ENCODE results near the gene MYO16. TPM values are rescaled to one million over a fixed set of nuclear protein-coding genes. Genes with fewer than 3 reads are reported as not detected.

Gene MYO16
- total and polyA plus RNA-seq, 2 of the 4 experiments (the other 2 are of a cell fraction), result under 0.01 to 0.03 TPM

- in situ Hi-C loops (cut with MboI; ENCODE audit: low sequenced_read_pairs) (no loop called here), dilution Hi-C loops (cut with HindIII; ENCODE audit: low sequenced_read_pairs, unreplicated experiment) (no loop called here), intact Hi-C loops (cut with micrococcal nuclease) (no loop called here)
- no peak overlapping the region for H2BK20ac ChIP-seq (ENCODE audit: low read depth, low read length)
- no peaks in the 10 kb centered on the region for H4K20me1 ChIP-seq (ENCODE audit: insufficient read depth, low read length)
- H3K27me3 ChIP-seq (ENCODE audit: control insufficient read depth, insufficient read depth, low read length), result no peaks in the 10 kb centered on the region
- H2BK5ac ChIP-seq (ENCODE audit: low read depth, low read length, poor library complexity, severe bottlenecking), result no peak overlapping the region
- H4K5ac ChIP-seq (ENCODE audit: low read depth, low read length), result no peak overlapping the region
- no peak overlapping the region for H3K14ac ChIP-seq (replicated peaks; ENCODE audit: low read depth, low read length)
- no peak overlapping the region for H3K9ac ChIP-seq (ENCODE audit: low read depth, low read length)
- H4K8ac ChIP-seq (ENCODE audit: low read depth in 2 of 2, low read length in 2 of 2), result no peak overlapping the region
- no TSS peak for BruUV-seq (replicated peaks)
- H3K36me3 ChIP-seq (ENCODE audit: control insufficient read depth, insufficient read depth, low read length), result no peaks in the 10 kb centered on the region
- no peak for DNase-seq
- H3K56ac ChIP-seq (ENCODE audit: extremely low read depth, insufficient read depth, low read length), result no peak overlapping the region
- no peak overlapping the region for H2AFZ ChIP-seq (replicated peaks; ENCODE audit: low read length, poor library complexity)
- ChIA-PET POLR2A (ENCODE audit: unreplicated experiment) (no interaction called here), CTCF (no interaction called here)
- no peak overlapping the region for H2BK15ac ChIP-seq (ENCODE audit: low read depth, low read length)
- no peak overlapping the region for H4K91ac ChIP-seq (ENCODE audit: insufficient read depth, low read depth, low read length)
- no peaks in the 10 kb centered on the region for H3K79me1 ChIP-seq (ENCODE audit: low read depth in 1 of 2, low read length in 2 of 2)
- H3K27ac ChIP-seq (ENCODE audit: insufficient read depth, low read length), result no peak overlapping the region
- no peak overlapping the region for H3K4ac ChIP-seq (ENCODE audit: low read depth, low read length)
- no peak for ATAC-seq (ENCODE audit: low read depth)
- H2AK5ac ChIP-seq (ENCODE audit: low read depth, low read length), result no peak overlapping the region
- H3K9me3 ChIP-seq (ENCODE audit: control insufficient read depth, insufficient read depth, low read length), result peaks cover 3% of the 10 kb centered on the region; the same call in 1 of the 2 replicates
- H3K18ac ChIP-seq (ENCODE audit: low read depth, low read length), result no peak overlapping the region
- H3K4me2 ChIP-seq (ENCODE audit: low read depth, low read length), result no peak overlapping the region
- no peak overlapping the region for H2AK9ac ChIP-seq (replicated peaks; ENCODE audit: low read depth, low read length, poor library complexity)
- WGBS, 2 experiments (ENCODE audit: extremely low coverage in 2 of 2, insufficient read length in 1 of 2), result no CpG with 5 or more reads among the region's 2 CpGs
- no peak overlapping the region for H2BK120ac ChIP-seq (ENCODE audit: low read depth, low read length)
- no peaks in the 10 kb centered on the region for H3K9me1 ChIP-seq (ENCODE audit: insufficient read depth, low read length)
- no peak for TF ChIP-seq USF2 (IDR thresholded peaks at IDR 0.05; ENCODE audit: low read depth, low read length)
- no peak for TF ChIP-seq FOS (IDR thresholded peaks at IDR 0.05; ENCODE audit: low read depth, low read length)
- TF ChIP-seq SMC3 (IDR thresholded peaks at IDR 0.05; ENCODE audit: low read depth, low read length), result no peak
- no peak for TF ChIP-seq POLR2A (IDR thresholded peaks at IDR 0.05; ENCODE audit: low read depth, low read length)
- TF ChIP-seq BHLHE40 (IDR thresholded peaks at IDR 0.05; ENCODE audit: low read depth, low read length), result no peak
- TF ChIP-seq MAFK (IDR thresholded peaks at IDR 0.05; ENCODE audit: low read depth, low read length), result no peak
- TF ChIP-seq RFX5 (IDR thresholded peaks at IDR 0.05; ENCODE audit: low read depth, low read length), result no peak
- no peak for TF ChIP-seq RCOR1 (IDR thresholded peaks at IDR 0.05; ENCODE audit: insufficient replicate concordance, low read length)
- no peak for TF ChIP-seq MXI1 (IDR thresholded peaks at IDR 0.05; ENCODE audit: borderline replicate concordance, low read depth, low read length)
- no peak for TF ChIP-seq ELK1 (IDR thresholded peaks at IDR 0.05; ENCODE audit: borderline replicate concordance, low read depth, low read length)
- TF ChIP-seq CTCF (conservative IDR thresholded peaks at IDR 0.05; ENCODE audit: low read depth, low read length), result no peak
- no peak for TF ChIP-seq RAD21 (IDR thresholded peaks at IDR 0.05; ENCODE audit: low read length)
- TF ChIP-seq CHD1 (IDR thresholded peaks at IDR 0.05; ENCODE audit: low read depth, low read length), result no peak
- no peak for TF ChIP-seq CEBPB (IDR thresholded peaks at IDR 0.05; ENCODE audit: low read depth, low read length)
- TF ChIP-seq MAZ (IDR thresholded peaks at IDR 0.05; ENCODE audit: borderline replicate concordance, low read depth, low read length), result no peak
- TF ChIP-seq NFE2L2 (IDR thresholded peaks at IDR 0.05; ENCODE audit: low read depth, low read length), result no peak
- no peak overlapping the region for H3K23ac ChIP-seq (ENCODE audit: low read depth, low read length)
- no peak overlapping the region for H3K4me3 ChIP-seq (ENCODE audit: insufficient read depth, low read depth, low read length)
- H3K4me1 ChIP-seq (ENCODE audit: control insufficient read depth, insufficient read depth, low read length), result no peaks in the 10 kb centered on the region
Measured at GRCh38 chr13:108813587-108814170, 184.3 kb downstream of the MYO16 start.
